ENCODE data around the gene SLC12A9.

Gene SLC12A9

GRCh38 chr7:100885440-100886141 lies 33.1 kb downstream of the SLC12A9 start:
- TF ChIP-seq, protein P1, sequence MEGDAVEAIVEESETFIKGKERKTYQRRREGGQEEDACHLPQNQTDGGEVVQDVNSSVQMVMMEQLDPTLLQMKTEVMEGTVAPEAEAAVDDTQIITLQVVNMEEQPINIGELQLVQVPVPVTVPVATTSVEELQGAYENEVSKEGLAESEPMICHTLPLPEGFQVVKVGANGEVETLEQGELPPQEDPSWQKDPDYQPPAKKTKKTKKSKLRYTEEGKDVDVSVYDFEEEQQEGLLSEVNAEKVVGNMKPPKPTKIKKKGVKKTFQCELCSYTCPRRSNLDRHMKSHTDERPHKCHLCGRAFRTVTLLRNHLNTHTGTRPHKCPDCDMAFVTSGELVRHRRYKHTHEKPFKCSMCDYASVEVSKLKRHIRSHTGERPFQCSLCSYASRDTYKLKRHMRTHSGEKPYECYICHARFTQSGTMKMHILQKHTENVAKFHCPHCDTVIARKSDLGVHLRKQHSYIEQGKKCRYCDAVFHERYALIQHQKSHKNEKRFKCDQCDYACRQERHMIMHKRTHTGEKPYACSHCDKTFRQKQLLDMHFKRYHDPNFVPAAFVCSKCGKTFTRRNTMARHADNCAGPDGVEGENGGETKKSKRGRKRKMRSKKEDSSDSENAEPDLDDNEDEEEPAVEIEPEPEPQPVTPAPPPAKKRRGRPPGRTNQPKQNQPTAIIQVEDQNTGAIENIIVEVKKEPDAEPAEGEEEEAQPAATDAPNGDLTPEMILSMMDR (IDR thresholded peaks at IDR 0.05; ENCODE audit: borderline replicate concordance, insufficient read depth, low read depth, low read length) = no peak
- H3K4me3 ChIP-seq (ENCODE audit: low read depth, low read length) = no peak overlapping the region

GRCh38 chr7:100886142-100886935 lies 33.8 kb downstream of the SLC12A9 start:
- no peak overlapping the region for H3K4me3 ChIP-seq (ENCODE audit: low read depth, low read length)
- TF ChIP-seq, protein P1 (IDR thresholded peaks at IDR 0.05; ENCODE audit: borderline replicate concordance, insufficient read depth, low read depth, low read length) = no peak

- TF ChIP-seq, protein P1 (IDR thresholded peaks at IDR 0.05; ENCODE audit: borderline replicate concordance, insufficient read depth, low read depth, low read length) = no peak
- H3K4me3 ChIP-seq (ENCODE audit: low read depth, low read length) = peak overlapping the region; percentile 95
Observed at GRCh38 chr7:100886936-100887515, 34.5 kb downstream of the SLC12A9 start.

DNA sequence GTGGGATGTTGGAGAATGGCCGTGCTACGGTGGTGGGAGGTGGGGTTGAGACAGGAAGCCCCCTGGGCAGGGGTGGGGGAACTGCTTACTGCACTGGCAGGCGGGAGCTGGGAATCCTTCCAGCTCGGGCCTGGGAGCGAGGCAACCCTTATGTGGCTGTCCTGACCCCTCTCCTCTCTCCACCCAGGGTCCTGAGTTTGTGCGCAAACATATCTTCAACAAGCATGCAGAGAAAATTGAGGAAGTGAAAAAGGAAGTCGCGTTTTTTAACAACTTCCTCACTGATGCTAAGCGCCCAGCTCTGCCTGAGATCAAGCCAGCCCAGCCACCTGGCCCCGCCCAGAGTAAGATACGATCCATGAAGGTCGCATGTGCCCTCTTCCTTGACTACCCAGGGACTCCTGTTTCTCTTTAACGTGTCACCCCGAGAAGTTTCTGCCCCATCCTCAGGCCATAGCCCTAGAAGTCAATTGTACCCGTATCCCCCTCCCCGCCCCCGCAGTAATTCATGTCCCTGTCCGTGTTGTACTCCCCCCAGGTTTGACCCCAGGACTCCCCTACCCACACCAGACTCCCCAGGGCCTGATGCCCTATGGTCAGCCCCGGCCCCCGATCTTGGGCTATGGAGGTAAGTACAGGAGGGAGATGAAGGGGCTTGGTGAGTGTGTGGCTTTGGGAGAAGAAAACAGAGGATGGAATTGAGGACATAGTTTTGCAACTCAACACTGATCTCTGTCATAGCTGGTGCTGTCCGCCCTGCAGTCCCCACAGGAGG lies 35.2 kb downstream of the SLC12A9 start:
- TF ChIP-seq, protein P1 (IDR thresholded peaks at IDR 0.05; ENCODE audit: borderline replicate concordance, insufficient read depth, low read depth, low read length) = no peak
- peak overlapping the region; percentile 95 for H3K4me3 ChIP-seq (ENCODE audit: low read depth, low read length)

GRCh38 chr7:100888291-100888987 lies 35.9 kb downstream of the SLC12A9 start:
- peak overlapping the region; percentile 95 for H3K4me3 ChIP-seq (ENCODE audit: low read depth, low read length)
- TF ChIP-seq, protein P1 (IDR thresholded peaks at IDR 0.05; ENCODE audit: borderline replicate concordance, insufficient read depth, low read depth, low read length) = no peak

DNA sequence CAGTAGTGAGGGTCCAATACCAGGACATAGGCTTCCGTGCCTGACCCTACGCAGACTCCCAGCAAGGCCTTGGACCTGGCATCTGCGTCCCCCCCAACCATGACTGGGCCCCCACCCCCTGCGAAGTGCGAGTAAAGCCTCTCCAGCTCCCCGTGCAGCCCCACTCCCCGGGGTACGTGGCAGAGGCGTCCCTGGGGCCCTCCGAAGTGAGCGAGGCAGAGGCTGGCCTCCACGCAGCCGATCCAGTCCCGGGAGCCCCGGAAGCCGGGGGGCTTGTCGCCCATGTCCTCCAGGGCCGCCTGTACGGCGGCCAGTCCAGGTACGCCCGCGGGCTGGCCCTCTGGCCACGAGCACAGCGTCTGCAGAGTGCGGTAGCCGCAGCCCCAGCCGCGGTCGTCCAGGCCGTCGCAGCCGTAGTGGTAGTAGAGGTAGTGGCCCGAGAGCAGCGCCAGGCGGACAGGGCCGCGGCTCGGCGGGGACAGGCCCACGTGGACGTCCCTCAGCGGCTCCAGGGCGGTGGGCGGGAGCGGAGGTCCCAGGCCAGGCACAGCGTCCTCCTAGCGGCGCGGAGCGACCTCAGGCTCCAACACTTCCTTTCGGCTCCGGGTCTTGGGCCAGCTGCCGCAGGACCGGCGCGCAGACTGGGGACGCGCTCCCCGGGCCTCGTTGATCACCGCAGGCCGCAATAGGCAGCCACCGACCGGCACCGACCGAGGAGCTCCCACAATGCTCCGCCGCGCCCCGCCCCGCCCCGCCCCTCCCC lies 36.7 kb downstream of the SLC12A9 start, which contains the start of gene UFSP1:
TSS of gene UFSP1 (minus strand) at position 728 of the 763 bp plus-strand sequence. CDS start at position 284, 444 bp downstream.
- TF ChIP-seq, protein P1 (IDR thresholded peaks at IDR 0.05; ENCODE audit: borderline replicate concordance, insufficient read depth, low read depth, low read length) = no peak
- H3K4me3 ChIP-seq (ENCODE audit: low read depth, low read length) = peak within 1 kb of the TSS; percentile 95
